Adrenal gland (tissue), 5 donors: Measurements from ENCODE around the gene DACT1.

Experiments used
- POLR2A ChIP-seq, 2 donors: fragments of 450-650 bp; IDR thresholded peaks; one replicate each; pipeline ENCODE4 v1.6.1; 2017; ENCODE audit warnings: antibody characterized with exemption in 2 of 2, mild to moderate bottlenecking in 2 of 2, moderate library complexity in 1 of 2
- TF ChIP-seq, protein P1 (sequence below), 6 experiments: fragments of 450-650 bp in 4 of 6; fragments of 200-600 bp in 2 of 6; sonication (generic) in 1 of 6; IDR thresholded peaks; 1 replicate in 5 of 6; 2 replicates in 1 of 6; pipeline versions ENCODE4 v1.5.1 to v1.8.0; 2016 to 2021; ENCODE audit warnings: antibody characterized with exemption in 6 of 6, mild to moderate bottlenecking in 2 of 6, moderate library complexity in 1 of 6
- donor health status: DM: no; HTN: no; CAD: no.

DNA sequence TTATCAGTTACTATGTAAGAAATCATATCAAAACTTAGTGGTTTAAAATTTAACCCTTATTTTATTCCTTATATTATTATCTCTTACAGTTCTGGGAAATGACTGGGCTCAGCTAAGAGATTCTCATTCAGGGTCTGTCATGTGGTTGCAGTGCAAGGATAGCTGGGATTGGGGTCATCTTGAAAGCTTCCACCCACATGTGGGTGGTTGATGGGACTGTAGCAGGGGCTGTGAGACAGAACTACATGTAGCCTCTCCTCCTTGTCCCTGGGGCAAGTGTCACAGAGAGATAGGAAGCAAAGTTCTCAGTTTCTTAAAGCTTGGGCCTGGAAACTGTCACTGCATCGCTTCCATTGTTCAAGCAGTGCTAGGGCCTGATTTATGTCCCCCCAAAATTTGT, 57.8 kb downstream of the DACT1 start:
- TF ChIP-seq, protein P1, sequence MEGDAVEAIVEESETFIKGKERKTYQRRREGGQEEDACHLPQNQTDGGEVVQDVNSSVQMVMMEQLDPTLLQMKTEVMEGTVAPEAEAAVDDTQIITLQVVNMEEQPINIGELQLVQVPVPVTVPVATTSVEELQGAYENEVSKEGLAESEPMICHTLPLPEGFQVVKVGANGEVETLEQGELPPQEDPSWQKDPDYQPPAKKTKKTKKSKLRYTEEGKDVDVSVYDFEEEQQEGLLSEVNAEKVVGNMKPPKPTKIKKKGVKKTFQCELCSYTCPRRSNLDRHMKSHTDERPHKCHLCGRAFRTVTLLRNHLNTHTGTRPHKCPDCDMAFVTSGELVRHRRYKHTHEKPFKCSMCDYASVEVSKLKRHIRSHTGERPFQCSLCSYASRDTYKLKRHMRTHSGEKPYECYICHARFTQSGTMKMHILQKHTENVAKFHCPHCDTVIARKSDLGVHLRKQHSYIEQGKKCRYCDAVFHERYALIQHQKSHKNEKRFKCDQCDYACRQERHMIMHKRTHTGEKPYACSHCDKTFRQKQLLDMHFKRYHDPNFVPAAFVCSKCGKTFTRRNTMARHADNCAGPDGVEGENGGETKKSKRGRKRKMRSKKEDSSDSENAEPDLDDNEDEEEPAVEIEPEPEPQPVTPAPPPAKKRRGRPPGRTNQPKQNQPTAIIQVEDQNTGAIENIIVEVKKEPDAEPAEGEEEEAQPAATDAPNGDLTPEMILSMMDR (IDR thresholded peaks at IDR 0.05): no peak
- TF ChIP-seq POLR2A (IDR thresholded peaks at IDR 0.05): no peak
